GM10266 (cell line): Measurements from ENCODE around the gene ASCC2.
"Not testable (repeated sequence)": the region's sequence is repeated elsewhere in the genome, so short reads cannot be mapped to it uniquely, and the experiment has no call there.

Source experiments
- DNase-seq: peaks from one replicate; pipeline ENCODE4 v3.0.0; 2012; ENCODE audit errors: extremely low spot score
- TF ChIP-seq, protein P1 (sequence below): IDR thresholded peaks from 2 replicates; pipeline ENCODE4 v1.5.1; 2012; ENCODE audit warnings: mild to moderate bottlenecking, low read depth; ENCODE audit not compliant: control insufficient read depth, insufficient read depth; ENCODE audit errors: missing control alignments

Gene ASCC2

DNA sequence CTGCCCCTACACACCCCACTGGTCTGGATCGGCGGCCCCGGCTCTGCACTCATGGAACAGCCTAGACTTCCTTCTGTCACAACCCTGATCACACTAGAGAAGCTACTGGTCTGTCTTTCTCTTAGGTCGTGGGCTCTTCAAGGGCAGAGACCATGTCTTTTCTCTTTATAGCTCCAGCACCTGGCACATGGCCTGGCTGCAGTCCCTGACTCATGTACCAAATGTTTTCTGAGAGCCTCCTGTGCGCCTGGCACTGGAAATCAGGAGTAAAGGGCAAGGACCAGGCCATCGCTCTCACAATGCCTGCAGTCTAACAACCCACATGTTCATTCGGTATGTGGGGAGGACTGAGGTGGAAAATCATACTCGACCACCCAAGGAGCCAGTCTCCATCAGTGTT is 7.5 kb downstream of the ASCC2 start:
- TF ChIP-seq, protein P1, sequence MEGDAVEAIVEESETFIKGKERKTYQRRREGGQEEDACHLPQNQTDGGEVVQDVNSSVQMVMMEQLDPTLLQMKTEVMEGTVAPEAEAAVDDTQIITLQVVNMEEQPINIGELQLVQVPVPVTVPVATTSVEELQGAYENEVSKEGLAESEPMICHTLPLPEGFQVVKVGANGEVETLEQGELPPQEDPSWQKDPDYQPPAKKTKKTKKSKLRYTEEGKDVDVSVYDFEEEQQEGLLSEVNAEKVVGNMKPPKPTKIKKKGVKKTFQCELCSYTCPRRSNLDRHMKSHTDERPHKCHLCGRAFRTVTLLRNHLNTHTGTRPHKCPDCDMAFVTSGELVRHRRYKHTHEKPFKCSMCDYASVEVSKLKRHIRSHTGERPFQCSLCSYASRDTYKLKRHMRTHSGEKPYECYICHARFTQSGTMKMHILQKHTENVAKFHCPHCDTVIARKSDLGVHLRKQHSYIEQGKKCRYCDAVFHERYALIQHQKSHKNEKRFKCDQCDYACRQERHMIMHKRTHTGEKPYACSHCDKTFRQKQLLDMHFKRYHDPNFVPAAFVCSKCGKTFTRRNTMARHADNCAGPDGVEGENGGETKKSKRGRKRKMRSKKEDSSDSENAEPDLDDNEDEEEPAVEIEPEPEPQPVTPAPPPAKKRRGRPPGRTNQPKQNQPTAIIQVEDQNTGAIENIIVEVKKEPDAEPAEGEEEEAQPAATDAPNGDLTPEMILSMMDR, result no peak
- no peak for DNase-seq

DNA sequence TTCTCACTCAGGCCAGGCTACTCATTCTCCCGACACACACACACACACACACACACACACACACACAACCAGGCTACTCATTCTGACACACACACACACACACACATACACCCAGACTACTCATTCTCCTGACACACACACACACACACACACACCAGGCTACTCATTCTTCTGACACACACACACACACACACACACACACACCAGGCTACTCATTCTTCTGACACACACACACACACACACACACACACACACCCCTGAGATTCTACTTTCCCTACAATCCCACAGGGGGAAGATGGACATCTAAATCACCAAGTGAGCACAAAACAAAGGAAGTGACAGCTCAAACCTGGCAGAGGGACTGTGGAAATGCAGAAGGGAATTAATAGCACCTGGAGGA is 10.3 kb downstream of the ASCC2 start:
- not testable (repeated sequence) for DNase-seq

DNA sequence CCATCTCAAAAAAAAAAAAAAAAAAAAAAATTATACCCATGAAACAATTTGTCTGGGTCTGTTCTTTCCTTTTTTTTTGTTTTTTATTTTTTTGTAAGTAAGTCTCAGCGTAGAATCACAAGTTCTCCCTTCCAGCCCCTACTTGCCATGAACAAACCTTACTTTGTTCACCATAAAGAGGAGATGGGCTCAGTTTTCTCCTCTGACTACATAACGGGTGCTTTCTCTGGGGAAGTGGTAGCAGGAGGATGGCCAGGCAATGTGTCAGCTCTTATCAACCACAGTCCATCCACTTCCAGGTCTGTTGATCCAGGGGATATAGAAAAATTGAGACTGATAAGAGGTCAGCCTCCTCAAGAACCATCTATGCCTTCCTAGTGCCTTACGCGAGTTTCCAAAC is 11.0 kb downstream of the ASCC2 start:
- no peak for DNase-seq

DNA sequence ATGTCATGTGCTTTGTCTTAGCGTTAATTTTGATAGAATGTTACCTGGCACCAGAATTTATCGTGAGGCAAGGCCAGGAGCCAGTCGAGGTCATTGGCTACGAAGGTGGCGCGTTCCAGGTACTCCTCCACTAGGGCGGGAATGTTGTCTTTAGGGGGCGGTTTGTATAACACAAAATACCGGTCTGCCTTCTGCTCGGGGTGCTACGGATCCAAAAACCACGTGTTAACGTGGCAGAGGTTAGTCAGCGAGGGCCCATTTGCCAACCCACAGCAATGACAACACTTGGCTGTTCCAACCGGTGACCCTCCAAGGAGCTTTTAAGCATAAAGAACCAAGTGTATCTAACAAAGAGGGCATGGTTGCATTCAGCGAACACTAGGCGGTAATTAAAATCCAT is 12.5 kb downstream of the ASCC2 start:
- TF ChIP-seq, protein P1, result no peak
- DNase-seq, result no peak

More for the DNA sequence above, 11.0 kb downstream of the ASCC2 start:
- TF ChIP-seq, protein P1, result no peak

DNA sequence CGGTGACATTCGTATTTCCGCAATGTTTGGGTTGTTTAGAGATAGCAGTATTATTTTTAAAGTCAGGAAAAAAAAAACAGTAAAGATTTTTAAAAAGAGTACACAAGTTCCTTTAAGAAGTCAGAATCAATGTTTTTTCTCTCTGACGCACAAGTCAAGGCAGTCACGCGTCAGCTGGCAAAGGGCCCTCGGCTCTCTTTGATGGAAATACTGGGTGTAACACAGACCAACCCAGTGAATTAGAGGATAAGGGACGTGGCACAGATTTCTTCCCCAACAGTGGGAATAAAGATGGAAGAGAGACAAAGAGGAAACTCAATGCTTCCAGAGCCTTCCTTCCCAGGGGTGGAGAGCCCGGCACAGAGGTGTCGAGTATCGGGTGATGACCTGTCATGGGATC is 13.4 kb downstream of the ASCC2 start:
- TF ChIP-seq, protein P1, result no peak
- no peak for DNase-seq

DNA sequence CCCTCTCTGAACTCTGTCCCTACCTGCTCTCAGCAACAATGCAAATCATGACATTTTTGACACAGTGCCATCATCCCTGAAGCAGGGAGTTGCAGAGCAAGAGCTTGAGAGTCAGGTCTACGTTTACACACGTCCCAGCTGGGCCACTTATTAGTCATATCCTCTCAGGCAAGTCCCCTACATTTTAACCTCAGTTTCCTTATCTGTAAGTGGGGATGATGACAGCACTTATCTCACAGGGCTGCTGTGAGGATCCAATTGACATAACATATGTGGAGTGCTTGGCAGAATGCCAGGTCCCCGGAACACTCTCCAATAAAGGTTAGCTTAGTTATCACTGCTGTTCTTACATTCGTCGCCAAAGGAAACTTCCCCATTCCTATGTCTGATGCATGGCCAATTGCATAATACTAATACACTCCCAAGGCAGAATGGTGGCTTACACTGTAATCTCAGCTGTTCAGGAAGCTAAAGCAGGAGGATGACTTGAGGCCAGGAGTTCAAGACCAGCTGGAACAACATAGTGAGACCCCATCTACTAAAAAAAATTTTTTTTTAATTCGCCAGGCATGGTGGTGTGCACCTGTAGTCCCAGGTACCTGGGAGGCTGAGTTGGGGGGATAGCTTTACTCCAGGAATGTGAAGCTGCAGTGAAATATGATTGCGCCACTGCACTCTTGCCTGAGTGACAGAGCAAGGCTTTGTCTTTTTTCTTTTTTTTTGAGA is 16.6 kb downstream of the ASCC2 start:
- TF ChIP-seq, protein P1, result no peak

DNA sequence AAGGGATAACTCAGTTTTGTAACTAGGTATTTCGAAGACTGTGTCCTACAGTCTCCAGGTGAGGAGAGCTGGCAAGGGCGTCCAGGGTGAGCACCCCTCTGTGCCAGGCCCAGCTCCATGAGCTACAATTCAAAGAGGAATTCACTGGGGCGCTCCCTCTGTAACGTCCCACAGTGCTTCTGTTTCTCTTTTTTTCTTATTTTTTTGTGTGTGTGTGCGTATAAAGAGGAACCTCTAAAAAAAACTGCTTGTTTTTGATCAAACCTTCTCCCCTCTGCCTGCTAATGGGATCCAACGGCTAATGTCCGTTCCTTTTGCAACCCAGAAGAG is 17.1 kb downstream of the ASCC2 start:
- no peak for DNase-seq
- TF ChIP-seq, protein P1, result no peak

More for the DNA sequence above, 16.6 kb downstream of the ASCC2 start:
- DNase-seq, result peak; percentile 70

DNA sequence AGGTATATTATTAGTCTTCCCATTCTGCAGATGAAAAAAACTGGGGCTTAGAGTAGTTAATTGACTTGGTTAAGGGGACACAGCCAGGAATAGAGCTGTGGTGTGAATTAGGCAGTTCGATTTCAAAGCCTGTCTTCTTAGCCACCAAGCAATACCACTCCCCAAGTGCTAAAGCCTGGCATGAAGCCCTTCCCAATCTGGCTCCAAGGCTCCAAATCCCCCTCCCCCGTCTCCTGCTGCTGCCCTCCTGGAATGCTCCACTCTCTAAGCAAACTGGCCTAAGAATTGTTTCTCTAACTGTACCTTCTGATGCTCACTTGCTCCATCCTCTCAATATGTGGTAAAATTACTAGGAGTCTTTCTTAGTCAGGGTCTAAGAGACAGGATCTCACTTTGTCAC is 18.6 kb downstream of the ASCC2 start:
- TF ChIP-seq, protein P1, result no peak
- no peak for DNase-seq
